GM23338 (cell line): ENCODE measurements around the gene TMC1. TPM values are rescaled to one million over a fixed set of nuclear protein-coding genes. Genes with fewer than 3 reads are reported as not detected.

Source experiments
- ATAC-seq: fragments of 200-7000 bp; cut with Tn5 transposase; 3 replicates; pipeline ENCODE4 v1.9.1; 2020
- DNase-seq: peaks from one replicate; pipeline ENCODE4 v3.0.0-alpha.2; 2015; ENCODE audit warnings: low spot score
- H2AFZ ChIP-seq: fragments of 200-600 bp; sonication (generic); 2 replicates; pipeline ENCODE4 v1.8.0; 2016; ENCODE audit warnings: antibody characterized with exemption, mild to moderate bottlenecking, moderate library complexity
- H3F3A ChIP-seq: fragments of 200-600 bp; sonication (generic); replicated peaks from 2 replicates; pipeline ENCODE4 v1.8.0; 2017; ENCODE audit warnings: antibody characterized with exemption, mixed run types, low read depth
- H3K27ac ChIP-seq: fragments of 200-600 bp; sonication (generic); 2 replicates; pipeline ENCODE4 v1.6.1; 2016; ENCODE audit warnings: low read depth
- H3K27me3 ChIP-seq: fragments of 200-600 bp; sonication (generic); 2 replicates; pipeline ENCODE4 v1.8.0; 2016; ENCODE audit warnings: mild to moderate bottlenecking, mixed run types, moderate library complexity; ENCODE audit not compliant: insufficient read depth
- H3K36me3 ChIP-seq: fragments of 200-600 bp; sonication (generic); 2 replicates; pipeline ENCODE4 v1.8.0; 2016; ENCODE audit warnings: mild to moderate bottlenecking; ENCODE audit not compliant: insufficient read depth
- H3K4me1 ChIP-seq: fragments of 200-600 bp; sonication (generic); 2 replicates; pipeline ENCODE4 v1.8.0; 2016; ENCODE audit warnings: mild to moderate bottlenecking, moderate library complexity; ENCODE audit not compliant: insufficient read depth
- H3K4me2 ChIP-seq: fragments of 200-600 bp; sonication (generic); 2 replicates; pipeline ENCODE4 v1.7.1; 2017; ENCODE audit warnings: mixed run types
- H3K4me3 ChIP-seq: fragments of 200-600 bp; sonication (generic); 2 replicates; pipeline ENCODE4 v1.6.1; 2016; ENCODE audit warnings: mixed run types
- H3K79me2 ChIP-seq: fragments of 200-600 bp; sonication (generic); replicated peaks from 2 replicates; pipeline ENCODE4 v1.8.0; 2017; ENCODE audit warnings: mild to moderate bottlenecking; ENCODE audit not compliant: insufficient read depth
- H3K9me2 ChIP-seq: fragments of 200-600 bp; sonication (generic); 2 replicates; pipeline ENCODE4 v1.8.0; 2017; ENCODE audit not compliant: insufficient read depth
- H4K20me1 ChIP-seq: fragments of 200-600 bp; sonication (generic); replicated peaks from 2 replicates; pipeline ENCODE4 v1.8.0; 2017; ENCODE audit warnings: mild to moderate bottlenecking; ENCODE audit not compliant: insufficient read depth
- H3K27ac Mint-ChIP-seq: 2 replicates; pipeline ENCODE4 v1.8.0; 2020; ENCODE audit warnings: inconsistent platforms, mild to moderate bottlenecking, moderate library complexity, mixed read lengths
- H3K27me3 Mint-ChIP-seq: 3 replicates; pipeline ENCODE4 v1.8.0; 2022; ENCODE audit warnings: low read depth, mild to moderate bottlenecking, moderate library complexity, mixed read lengths, inconsistent platforms; ENCODE audit not compliant: insufficient read depth, poor library complexity
- H3K36me3 Mint-ChIP-seq: 3 replicates; pipeline ENCODE4 v1.8.0; 2021; ENCODE audit warnings: low read depth, mild to moderate bottlenecking, inconsistent platforms, moderate library complexity, mixed read lengths
- H3K4me1 Mint-ChIP-seq: 3 replicates; pipeline ENCODE4 v1.8.0; 2020; ENCODE audit warnings: mild to moderate bottlenecking, inconsistent platforms, mixed read lengths
- H3K4me3 Mint-ChIP-seq: 3 replicates; pipeline ENCODE4 v1.8.0; 2021; ENCODE audit warnings: moderate library complexity, mild to moderate bottlenecking, inconsistent platforms, mixed read lengths
- H3K9me3 Mint-ChIP-seq: 3 replicates; pipeline ENCODE4 v1.8.0; 2020; ENCODE audit warnings: moderate library complexity, mild to moderate bottlenecking, inconsistent platforms, mixed read lengths
- CREB1 ChIP-seq: fragments of 250-450 bp; sonication (Bioruptor Pico); IDR thresholded peaks from 2 replicates; pipeline ENCODE4 v1.5.0; 2020; ENCODE audit warnings: low read depth, mild to moderate bottlenecking, moderate library complexity
- ETS1 ChIP-seq: IDR thresholded peaks from 2 replicates; pipeline ENCODE4 v1.6.1; 2016; ENCODE audit warnings: antibody characterized with exemption
- EZH2 ChIP-seq: fragments of 200-600 bp; sonication (generic); IDR thresholded peaks from one replicate; pipeline ENCODE4 v1.8.0; 2017; ENCODE audit warnings: antibody characterized with exemption, mild to moderate bottlenecking, low read depth; ENCODE audit not compliant: unreplicated experiment
- JUNB ChIP-seq: IDR thresholded peaks from one replicate; pipeline ENCODE4 v1.6.1; 2016; ENCODE audit warnings: antibody characterized with exemption; ENCODE audit not compliant: unreplicated experiment
- polyA plus RNA-seq: library from polyadenylated mRNA; unstranded; fragments of >200 nt; fragmentation: Nextera tagmentation; extraction: Ambion mirVana; gene quantifications from 2 replicates; pipeline ENCODE4 v1.2.1, GENCODE V29; 2016
- total RNA-seq: library from RNA; depleted of rRNA; stranded (reverse); fragments of >200 nt; shearing (Covaris generic); gene quantifications from 2 replicates; pipeline ENCODE4 v1.2.3, GENCODE V29; 2014
- TF ChIP-seq, protein P1 (sequence below), 2 experiments: fragments of 200-600 bp in 1 of 2; sonication (generic) in 1 of 2; conservative IDR thresholded peaks; 2 replicates each; pipeline versions ENCODE4 v1.5.1 to v1.6.1; 2016 to 2017; ENCODE audit warnings: antibody characterized with exemption in 2 of 2, low read depth in 2 of 2, mild to moderate bottlenecking in 2 of 2, moderate library complexity in 1 of 2
- TF ChIP-seq, protein P2 (sequence below): IDR thresholded peaks from one replicate; pipeline ENCODE4 v1.6.1; 2018; ENCODE audit warnings: antibody characterized with exemption; ENCODE audit not compliant: unreplicated experiment

Gene TMC1
- total and polyA plus RNA-seq, 2 experiments from 2014 or later: 0.61 to 1.2 TPM

- Histone ChIP-seq H3K27me3 (no peaks in the 10 kb centered on the region), H4K20me1 (no peaks in the 10 kb centered on the region), H3K4me2 (no peak overlapping the region), H3K9me2 (no peaks in the 10 kb centered on the region; the same call in 1 of the 2 replicates), H3K27ac (no peak overlapping the region), H3K4me1 (no peaks in the 10 kb centered on the region), H3K79me2 (no peaks in the 10 kb centered on the region), H3F3A (no peaks in the 10 kb centered on the region), H3K36me3 (0 out of 2 replicates have a peak, but pooled peaks cover 3% of the 10 kb centered on the region), H3K4me3 (no peak overlapping the region), H2AFZ (no peak overlapping the region)
- DNase-seq (no peak), ATAC-seq (no peak)
- no peaks in the 10 kb centered on the region for H3K4me1 Mint-ChIP-seq
- H3K27ac Mint-ChIP-seq: no peak overlapping the region
- TF ChIP-seq, protein P1, sequence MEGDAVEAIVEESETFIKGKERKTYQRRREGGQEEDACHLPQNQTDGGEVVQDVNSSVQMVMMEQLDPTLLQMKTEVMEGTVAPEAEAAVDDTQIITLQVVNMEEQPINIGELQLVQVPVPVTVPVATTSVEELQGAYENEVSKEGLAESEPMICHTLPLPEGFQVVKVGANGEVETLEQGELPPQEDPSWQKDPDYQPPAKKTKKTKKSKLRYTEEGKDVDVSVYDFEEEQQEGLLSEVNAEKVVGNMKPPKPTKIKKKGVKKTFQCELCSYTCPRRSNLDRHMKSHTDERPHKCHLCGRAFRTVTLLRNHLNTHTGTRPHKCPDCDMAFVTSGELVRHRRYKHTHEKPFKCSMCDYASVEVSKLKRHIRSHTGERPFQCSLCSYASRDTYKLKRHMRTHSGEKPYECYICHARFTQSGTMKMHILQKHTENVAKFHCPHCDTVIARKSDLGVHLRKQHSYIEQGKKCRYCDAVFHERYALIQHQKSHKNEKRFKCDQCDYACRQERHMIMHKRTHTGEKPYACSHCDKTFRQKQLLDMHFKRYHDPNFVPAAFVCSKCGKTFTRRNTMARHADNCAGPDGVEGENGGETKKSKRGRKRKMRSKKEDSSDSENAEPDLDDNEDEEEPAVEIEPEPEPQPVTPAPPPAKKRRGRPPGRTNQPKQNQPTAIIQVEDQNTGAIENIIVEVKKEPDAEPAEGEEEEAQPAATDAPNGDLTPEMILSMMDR (conservative IDR thresholded peaks at IDR 0.05; ENCODE audit: low read depth in 2 of 2): no peak
- no peaks in the 10 kb centered on the region for H3K36me3 Mint-ChIP-seq
- peaks cover 6% of the 10 kb centered on the region for H3K27me3 Mint-ChIP-seq
- peaks cover 11% of the 10 kb centered on the region; the same call in 2 of the 3 replicates for H3K9me3 Mint-ChIP-seq
- H3K4me3 Mint-ChIP-seq: no peak overlapping the region
Observed at GRCh38 chr9:72882117-72882775, 360.8 kb downstream of the TMC1 start.

DNA sequence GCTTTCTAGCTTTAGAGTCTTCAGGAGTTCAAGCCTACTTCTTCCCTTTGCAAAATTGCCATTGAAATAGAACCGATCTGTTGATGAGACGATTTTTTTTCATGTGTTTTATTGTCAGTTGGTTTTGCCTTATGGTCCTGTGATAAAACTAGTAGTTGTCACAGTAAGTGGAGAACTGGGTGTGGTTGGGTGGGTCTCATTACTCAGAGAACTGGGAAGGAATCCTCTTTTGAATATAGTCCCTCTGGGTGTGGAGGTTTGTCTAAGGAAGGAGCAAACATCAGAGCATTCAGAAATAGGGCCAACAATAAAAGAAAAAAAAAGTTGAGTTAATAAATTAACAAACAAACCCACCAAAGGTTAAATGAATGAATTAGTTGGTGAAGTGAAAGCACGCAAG, 362.5 kb downstream of the TMC1 start:
- H3K79me2 ChIP-seq: no peaks in the 10 kb centered on the region
- no peaks in the 10 kb centered on the region for H3K36me3 Mint-ChIP-seq
- no peak for ATAC-seq
- no peak for TF ChIP-seq EZH2
- no peak for TF ChIP-seq JUNB
- TF ChIP-seq, protein P2, sequence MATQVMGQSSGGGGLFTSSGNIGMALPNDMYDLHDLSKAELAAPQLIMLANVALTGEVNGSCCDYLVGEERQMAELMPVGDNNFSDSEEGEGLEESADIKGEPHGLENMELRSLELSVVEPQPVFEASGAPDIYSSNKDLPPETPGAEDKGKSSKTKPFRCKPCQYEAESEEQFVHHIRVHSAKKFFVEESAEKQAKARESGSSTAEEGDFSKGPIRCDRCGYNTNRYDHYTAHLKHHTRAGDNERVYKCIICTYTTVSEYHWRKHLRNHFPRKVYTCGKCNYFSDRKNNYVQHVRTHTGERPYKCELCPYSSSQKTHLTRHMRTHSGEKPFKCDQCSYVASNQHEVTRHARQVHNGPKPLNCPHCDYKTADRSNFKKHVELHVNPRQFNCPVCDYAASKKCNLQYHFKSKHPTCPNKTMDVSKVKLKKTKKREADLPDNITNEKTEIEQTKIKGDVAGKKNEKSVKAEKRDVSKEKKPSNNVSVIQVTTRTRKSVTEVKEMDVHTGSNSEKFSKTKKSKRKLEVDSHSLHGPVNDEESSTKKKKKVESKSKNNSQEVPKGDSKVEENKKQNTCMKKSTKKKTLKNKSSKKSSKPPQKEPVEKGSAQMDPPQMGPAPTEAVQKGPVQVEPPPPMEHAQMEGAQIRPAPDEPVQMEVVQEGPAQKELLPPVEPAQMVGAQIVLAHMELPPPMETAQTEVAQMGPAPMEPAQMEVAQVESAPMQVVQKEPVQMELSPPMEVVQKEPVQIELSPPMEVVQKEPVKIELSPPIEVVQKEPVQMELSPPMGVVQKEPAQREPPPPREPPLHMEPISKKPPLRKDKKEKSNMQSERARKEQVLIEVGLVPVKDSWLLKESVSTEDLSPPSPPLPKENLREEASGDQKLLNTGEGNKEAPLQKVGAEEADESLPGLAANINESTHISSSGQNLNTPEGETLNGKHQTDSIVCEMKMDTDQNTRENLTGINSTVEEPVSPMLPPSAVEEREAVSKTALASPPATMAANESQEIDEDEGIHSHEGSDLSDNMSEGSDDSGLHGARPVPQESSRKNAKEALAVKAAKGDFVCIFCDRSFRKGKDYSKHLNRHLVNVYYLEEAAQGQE: no peak
- TF ChIP-seq, protein P1 (conservative IDR thresholded peaks at IDR 0.05; ENCODE audit: low read depth in 2 of 2): no peak
- TF ChIP-seq CREB1: no peak
- no peak for TF ChIP-seq ETS1

More for the DNA sequence above, 362.5 kb downstream of the TMC1 start:
- no peak overlapping the region for H3K27ac Mint-ChIP-seq
- Histone ChIP-seq H3K9me2 (no peaks in the 10 kb centered on the region; the same call in 1 of the 2 replicates), H3K27ac (no peak overlapping the region), H3K36me3 (0 out of 2 replicates have a peak, but pooled peaks cover 3% of the 10 kb centered on the region), H2AFZ (no peak overlapping the region), H3K4me3 (no peak overlapping the region), H3K4me1 (no peaks in the 10 kb centered on the region), H3K27me3 (no peaks in the 10 kb centered on the region), H3K4me2 (no peak overlapping the region), H3F3A (no peaks in the 10 kb centered on the region), H4K20me1 (no peaks in the 10 kb centered on the region)
- H3K9me3 Mint-ChIP-seq: peaks cover 12% of the 10 kb centered on the region; the same call in 2 of the 3 replicates
- H3K4me1 Mint-ChIP-seq: no peaks in the 10 kb centered on the region
- DNase-seq: no peak
- H3K4me3 Mint-ChIP-seq: no peak overlapping the region
- H3K27me3 Mint-ChIP-seq: peaks cover 6% of the 10 kb centered on the region
